ENCODE results near the gene SPECC1L.

SPECC1L gene

DNA sequence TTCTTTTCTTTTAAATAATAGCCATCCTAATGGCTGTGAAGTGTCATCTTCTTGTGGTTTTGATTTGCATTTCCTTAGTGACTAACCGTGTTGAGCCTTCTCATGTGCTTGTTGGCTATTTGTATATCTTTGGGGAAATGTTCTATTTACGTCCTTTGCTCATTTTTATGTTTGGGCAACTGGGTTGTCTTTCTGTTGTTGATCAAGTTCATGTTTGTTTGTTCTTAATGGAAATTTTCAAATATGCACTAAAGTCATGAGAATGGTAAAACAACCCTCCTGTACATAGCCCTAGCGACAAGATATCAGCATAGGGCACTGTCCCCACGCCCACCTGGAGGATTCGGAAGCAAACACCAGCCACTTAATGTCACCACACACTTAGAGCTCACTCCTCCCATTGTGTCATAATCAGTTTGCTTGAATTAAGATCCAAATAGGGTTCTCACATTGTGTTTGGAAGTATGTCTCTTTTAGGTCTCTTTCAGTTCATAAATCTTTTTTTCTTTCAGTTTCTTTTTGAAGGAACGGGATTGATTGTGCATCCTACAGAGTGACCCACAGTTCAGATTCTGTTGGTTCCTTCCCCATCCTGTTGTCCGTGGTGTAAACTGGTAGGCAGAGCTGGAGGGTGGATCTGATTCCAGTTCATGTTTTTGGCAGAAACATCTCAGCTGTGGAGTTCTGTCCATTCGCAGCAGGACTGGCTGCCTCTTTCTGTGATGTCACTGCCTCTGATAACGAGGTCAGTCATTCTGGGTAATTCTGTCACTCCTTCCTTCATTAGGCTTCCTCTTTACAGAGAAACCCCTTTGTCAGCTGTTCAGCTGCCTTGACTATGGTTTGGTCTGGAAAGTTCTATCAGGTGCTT is 130.3 kb downstream of the SPECC1L start:
- peaks cover 63% of the 10 kb centered on the region for H3K4me1 Mint-ChIP-seq

DNA sequence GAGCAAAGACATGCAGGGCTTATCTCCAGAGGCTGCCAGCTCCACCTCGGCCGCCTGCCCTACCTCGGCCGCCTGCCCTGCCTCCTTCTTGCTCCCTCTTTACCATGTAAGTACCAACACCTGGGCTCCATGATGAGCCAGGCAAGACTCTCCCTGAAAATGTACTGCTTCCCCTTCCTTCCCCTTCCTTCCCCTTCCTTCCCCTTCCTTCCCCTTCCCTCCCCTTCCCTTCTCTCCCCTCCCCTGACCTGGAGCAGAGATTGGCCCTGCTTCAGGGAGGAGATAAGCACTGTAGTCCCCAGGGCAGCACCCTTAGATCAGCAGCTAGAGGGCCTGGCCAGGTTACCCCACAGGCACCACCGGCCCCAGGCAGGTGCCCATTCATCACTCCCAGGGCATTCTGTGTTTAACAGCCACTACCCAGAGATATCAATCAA is 131.3 kb downstream of the SPECC1L start:
- Mint-ChIP-seq H3K4me1 (peaks cover 73% of the 10 kb centered on the region), H3K9me3 (no peaks in the 10 kb centered on the region), H3K27ac (peak overlapping the region in 1 of 2 donors; percentile 68), H3K4me3 (no peak overlapping the region), H3K27me3 (no peaks in the 10 kb centered on the region)
- ATAC-seq (peak; percentile 60), DNase-seq (no peak)

More for the DNA sequence above, 130.3 kb downstream of the SPECC1L start:
- H3K9me3 Mint-ChIP-seq = no peaks in the 10 kb centered on the region
- DNase-seq (no peak), ATAC-seq (no peak)
- H3K27ac Mint-ChIP-seq = peak overlapping the region in 1 of 2 donors; percentile 64
- peak overlapping the region in 1 of 2 donors; percentile 7 for H3K4me3 Mint-ChIP-seq
- no peaks in the 10 kb centered on the region for H3K27me3 Mint-ChIP-seq

DNA sequence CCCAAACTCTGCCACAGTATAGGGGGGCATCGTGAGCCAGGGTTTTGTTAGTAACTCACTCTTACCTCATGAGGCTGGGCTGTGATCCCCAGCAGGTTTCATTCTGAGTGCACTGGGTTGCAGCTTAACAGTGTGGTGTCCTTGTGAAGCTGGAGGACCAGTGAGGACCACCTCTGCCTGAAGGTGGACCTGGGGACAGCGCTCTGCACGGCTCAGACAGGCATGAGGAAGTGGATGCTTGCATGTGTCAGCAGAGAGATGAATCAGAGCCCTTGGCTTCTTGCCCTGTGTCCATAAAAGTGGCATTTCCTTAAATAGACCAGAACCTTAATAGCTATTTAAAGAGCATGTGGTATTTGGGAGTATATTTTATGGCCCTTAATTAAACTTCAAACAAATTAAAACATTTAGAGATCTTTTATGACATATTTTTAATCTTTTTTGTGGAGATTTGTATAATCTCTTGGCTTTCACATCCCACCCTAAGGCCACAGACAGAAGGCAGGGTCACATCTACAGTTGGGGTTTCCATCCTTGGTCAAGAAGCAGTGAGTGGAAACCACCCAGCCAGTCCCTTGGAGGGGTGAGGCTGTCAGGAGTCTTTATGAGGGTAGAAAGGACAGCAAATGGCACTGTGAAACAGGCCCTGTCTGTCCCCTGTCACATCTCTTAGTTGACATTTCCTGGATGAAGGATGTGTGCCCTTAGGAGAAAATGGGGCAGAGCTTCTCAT is 132.0 kb downstream of the SPECC1L start:
- Mint-ChIP-seq H3K27ac (peak overlapping the region in 1 of 2 donors; percentile 68), H3K9me3 (no peaks in the 10 kb centered on the region), H3K4me1 (peaks cover 80% of the 10 kb centered on the region), H3K27me3 (no peaks in the 10 kb centered on the region), H3K4me3 (peak overlapping the region; percentile 14 to 30)
- DNase-seq (peak in 1 of 2 donors; percentile 54), ATAC-seq (peak; percentile 90)

DNA sequence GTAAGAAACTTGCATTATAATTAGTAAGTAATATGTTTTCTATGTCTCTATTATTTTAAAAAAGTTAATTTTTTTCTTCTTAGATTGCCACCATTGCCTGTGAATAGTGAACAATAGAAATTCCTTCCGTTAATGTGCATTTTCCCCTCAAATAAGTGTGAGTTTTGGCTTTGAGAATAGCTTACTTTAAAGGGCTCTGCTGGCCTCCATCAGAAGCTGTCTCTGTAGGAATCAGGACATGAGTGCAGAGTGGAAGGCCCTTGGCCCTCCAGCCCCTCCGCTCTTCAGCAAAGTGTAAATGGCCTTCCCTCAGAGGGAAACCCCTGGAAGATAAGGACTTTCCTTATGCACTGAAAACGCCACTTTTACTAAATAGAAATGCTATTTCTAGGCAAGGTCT is 132.7 kb downstream of the SPECC1L start:
- peak overlapping the region in 1 of 2 donors; percentile 89 for H3K27ac Mint-ChIP-seq
- ATAC-seq (no peak), DNase-seq (no peak)
- H3K27me3 Mint-ChIP-seq = no peaks in the 10 kb centered on the region
- H3K4me1 Mint-ChIP-seq = peaks cover 80% of the 10 kb centered on the region
- no peaks in the 10 kb centered on the region for H3K9me3 Mint-ChIP-seq
- no peak overlapping the region for H3K4me3 Mint-ChIP-seq

DNA sequence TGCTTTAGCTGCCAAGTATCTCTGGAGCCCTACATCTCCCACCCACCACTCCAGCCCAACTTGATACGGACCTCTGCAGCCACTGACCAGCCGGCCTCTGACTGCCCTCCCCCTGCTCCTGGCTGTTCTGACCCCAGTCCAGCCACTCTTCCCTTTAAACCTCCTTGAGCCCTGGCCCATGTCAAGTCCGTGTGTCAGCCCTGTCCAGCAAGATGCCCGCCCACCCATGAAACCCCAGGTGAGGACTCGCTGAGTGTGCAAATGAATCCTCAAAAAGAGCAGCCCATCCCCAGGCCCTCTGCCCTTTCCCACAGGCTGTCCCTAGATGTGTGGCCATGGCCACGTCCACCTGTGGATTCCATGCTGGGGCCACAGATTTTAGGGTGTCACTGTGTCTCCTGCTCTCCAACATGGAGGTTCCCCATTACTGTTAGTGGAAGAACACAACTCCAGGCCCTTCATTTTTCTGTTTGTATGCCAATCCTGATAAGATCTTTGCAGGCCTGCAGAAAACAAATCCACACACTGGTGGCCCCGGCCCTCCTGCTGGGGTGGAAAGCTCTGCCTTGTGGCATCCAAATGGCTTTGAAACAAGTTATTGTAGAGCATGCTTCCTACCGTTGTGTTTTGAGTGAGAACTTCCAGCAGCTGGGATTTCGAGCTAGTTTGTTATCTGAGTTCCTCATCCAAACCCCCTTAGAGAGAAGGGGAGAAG is 134.1 kb downstream of the SPECC1L start:
- no peak for ATAC-seq
- H3K27me3 Mint-ChIP-seq = no peaks in the 10 kb centered on the region
- peaks cover 92% of the 10 kb centered on the region for H3K4me1 Mint-ChIP-seq
- H3K9me3 Mint-ChIP-seq = no peaks in the 10 kb centered on the region
- H3K27ac Mint-ChIP-seq = no peak overlapping the region
- no peak for DNase-seq
- H3K4me3 Mint-ChIP-seq = no peak overlapping the region

DNA sequence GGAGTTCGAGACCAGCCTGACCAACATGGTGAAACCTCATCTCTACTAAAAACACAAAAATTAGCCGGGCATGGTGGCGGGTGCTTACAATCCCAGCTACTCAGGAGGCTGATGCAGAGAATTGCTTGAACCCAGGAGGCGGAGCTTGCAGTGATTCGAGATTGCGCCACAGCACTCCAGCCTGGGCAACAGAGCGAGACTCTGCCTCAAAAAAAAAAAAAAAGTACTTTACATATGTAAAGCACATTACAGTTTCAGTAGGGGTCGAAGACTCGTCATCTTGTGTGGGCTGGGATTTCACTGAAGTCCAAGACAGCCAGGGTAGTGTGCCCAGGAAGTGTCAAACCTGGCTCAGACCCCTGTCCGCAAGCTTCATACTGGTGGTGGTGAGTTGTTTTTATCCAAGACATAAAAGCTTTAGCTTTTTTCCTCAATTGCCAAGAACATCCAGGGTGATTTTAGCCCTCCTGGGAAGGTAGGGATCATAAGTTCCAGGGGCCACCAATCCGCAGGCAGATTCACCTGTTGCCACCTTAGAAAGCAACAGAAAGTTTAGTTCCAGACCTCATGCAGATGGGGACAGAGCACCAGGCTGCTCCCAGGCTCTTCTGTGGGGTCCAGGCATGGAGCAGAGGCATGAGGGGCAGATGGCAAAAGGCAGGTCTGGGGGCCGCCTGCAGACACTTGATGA is 135.1 kb downstream of the SPECC1L start:
- peaks cover 93% of the 10 kb centered on the region for H3K4me1 Mint-ChIP-seq

DNA sequence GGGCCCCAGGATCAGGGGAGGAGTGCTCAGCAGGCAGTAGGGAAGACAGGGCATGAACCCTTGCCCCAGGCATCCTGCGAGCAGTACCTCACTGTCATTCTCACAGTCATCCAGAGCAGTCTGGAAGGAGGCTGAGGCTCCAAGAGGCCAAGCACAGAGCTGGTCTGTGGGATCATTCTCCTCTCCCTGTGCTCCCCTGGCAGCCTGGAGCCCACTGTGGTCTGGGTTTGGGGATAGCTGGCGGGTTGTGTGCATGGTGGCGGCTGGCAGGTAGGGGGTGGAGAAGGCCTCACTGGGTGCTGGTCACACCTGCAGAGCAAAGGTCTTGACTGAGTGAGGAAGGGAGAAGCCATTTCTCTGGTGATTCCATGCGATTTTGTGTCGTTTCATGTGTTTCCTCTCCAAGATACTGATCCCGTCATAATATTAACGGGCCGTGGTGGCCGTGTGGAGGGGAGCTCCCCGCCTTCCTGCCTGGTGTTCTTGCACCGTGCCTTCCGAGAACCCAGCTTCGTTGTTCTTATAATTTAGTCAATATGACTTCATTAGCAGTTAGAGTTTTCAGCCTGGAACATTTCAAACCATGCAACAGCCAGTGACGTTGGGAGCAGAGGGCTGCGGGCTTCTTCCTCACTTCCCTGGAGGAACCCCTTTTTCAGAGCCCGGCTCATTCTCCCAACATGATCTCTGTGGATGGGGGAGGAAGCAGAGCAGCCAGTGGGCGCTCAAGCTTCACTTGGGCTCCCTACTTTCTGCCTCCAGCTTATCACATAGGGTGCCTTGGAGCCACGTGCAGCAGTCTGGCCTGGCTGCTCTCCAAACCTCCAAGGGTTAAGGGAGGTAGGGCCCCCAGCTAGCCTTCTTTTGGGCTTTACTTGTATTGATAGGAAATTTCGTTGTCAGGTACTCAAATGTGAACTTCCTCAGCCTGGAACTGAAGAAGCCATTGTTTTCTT is 136.0 kb downstream of the SPECC1L start:
- ATAC-seq = no peak
- peaks cover 88% of the 10 kb centered on the region for H3K4me1 Mint-ChIP-seq
- H3K27me3 Mint-ChIP-seq = no peaks in the 10 kb centered on the region
- H3K4me3 Mint-ChIP-seq = peak overlapping the region; percentile 20 to 69
- H3K27ac Mint-ChIP-seq = peak overlapping the region in 1 of 2 donors; percentile 36
- H3K9me3 Mint-ChIP-seq = no peaks in the 10 kb centered on the region
- DNase-seq = no peak

More for the DNA sequence above, 135.1 kb downstream of the SPECC1L start:
- Mint-ChIP-seq H3K4me3 (no peak overlapping the region), H3K27ac (peak overlapping the region in 1 of 2 donors; percentile 74), H3K27me3 (no peaks in the 10 kb centered on the region), H3K9me3 (no peaks in the 10 kb centered on the region)
- ATAC-seq (no peak), DNase-seq (no peak)

DNA sequence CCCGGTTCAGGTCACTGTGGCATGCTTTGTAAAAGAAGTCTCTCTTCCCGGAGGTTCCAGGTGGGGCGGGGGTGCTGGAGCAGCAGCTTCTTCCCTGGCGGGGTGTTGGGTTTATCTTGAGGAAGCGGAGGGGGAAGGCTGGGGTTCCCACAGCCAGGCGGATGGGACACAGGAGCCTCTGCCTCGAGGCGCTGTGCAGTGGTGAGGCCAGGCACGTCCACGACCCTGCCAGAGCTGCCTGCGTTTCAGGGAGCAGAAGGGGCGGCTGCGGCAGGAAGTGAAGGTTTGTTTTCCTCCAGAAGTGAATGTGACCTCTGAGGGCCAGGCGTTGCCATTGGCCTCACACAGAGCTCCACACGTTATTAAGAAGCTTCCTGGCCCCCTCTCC is 136.6 kb downstream of the SPECC1L start:
- Mint-ChIP-seq H3K9me3 (no peaks in the 10 kb centered on the region), H3K4me1 (peaks cover 81% of the 10 kb centered on the region), H3K27me3 (no peaks in the 10 kb centered on the region), H3K4me3 (peak overlapping the region; percentile 20 to 69), H3K27ac (peak overlapping the region; percentile 21 to 72)
- no peak for ATAC-seq
- no peak for DNase-seq

DNA sequence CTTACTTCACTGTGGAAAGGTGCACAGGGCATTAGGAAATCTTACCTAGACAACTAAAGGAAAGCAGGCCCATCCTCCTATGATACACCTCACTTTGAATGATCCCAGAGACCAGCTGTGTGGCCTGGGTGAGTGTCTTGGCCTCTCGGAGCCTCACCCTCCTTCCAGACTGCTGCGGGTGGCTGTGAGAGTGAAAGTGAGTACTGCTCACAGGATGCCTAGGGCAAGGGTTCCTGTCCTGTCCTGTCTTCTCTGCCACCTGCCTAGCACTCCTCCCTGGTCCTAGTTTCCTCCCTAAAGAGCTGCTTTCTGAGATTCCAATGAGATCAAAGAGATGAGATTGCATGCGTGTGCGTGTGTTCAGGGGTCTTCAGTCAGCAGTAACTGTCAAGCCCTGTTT is 137.3 kb downstream of the SPECC1L start:
- DNase-seq = no peak
- H3K9me3 Mint-ChIP-seq = no peaks in the 10 kb centered on the region
- no peaks in the 10 kb centered on the region for H3K27me3 Mint-ChIP-seq
- ATAC-seq = no peak
- H3K4me3 Mint-ChIP-seq = peak overlapping the region in 1 of 2 donors; percentile 21
- H3K27ac Mint-ChIP-seq = peak overlapping the region in 1 of 2 donors; percentile 28
- H3K4me1 Mint-ChIP-seq = peaks cover 75% of the 10 kb centered on the region

DNA sequence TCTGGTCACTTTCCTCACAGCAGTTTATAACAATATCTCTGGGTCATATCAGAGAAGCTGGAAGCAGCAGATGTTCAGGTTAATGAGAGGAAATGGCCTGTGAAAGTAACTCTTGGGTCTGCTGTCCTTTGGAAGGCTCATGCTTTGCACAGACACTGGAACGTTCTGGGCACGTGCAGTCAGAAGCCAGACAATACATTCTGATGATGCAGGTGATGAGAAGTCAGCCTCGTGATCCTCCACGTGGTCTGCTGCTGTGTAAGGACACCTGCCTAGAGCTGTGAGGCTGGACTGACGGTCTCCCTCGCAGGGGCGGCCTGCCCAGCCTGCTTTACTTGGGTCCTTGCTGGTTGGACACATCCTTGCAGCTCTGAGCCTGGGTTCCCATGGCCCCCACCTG is 138.0 kb downstream of the SPECC1L start:
- peaks cover 67% of the 10 kb centered on the region for H3K4me1 Mint-ChIP-seq
- no peak overlapping the region for H3K4me3 Mint-ChIP-seq
- no peak for DNase-seq
- no peak overlapping the region for H3K27ac Mint-ChIP-seq
- no peak for ATAC-seq
- no peaks in the 10 kb centered on the region for H3K27me3 Mint-ChIP-seq
- H3K9me3 Mint-ChIP-seq = no peaks in the 10 kb centered on the region

DNA sequence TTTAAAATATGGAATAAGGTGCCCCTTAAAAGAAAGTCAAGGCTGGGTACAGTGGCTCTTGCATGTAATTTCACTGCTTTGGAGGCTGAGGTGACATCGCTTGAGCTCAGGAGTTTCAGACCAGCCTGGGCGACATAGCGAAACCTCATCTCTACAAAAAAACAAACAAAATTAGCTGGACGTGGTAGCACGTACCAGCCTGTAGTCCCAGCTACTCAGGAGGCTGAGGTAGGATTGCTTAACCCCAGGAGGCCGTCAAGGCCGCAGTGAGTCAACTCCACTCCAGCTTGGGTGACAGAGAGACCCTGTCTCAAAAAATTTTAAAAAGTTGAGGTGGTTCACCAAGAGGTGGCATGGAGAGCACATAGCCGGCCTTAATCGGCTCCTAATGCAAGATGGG is 139.1 kb downstream of the SPECC1L start:
- H3K4me1 Mint-ChIP-seq = peaks cover 60% of the 10 kb centered on the region
- no peak for ATAC-seq
- peak overlapping the region in 1 of 2 donors; percentile 77 for H3K4me3 Mint-ChIP-seq

DNA sequence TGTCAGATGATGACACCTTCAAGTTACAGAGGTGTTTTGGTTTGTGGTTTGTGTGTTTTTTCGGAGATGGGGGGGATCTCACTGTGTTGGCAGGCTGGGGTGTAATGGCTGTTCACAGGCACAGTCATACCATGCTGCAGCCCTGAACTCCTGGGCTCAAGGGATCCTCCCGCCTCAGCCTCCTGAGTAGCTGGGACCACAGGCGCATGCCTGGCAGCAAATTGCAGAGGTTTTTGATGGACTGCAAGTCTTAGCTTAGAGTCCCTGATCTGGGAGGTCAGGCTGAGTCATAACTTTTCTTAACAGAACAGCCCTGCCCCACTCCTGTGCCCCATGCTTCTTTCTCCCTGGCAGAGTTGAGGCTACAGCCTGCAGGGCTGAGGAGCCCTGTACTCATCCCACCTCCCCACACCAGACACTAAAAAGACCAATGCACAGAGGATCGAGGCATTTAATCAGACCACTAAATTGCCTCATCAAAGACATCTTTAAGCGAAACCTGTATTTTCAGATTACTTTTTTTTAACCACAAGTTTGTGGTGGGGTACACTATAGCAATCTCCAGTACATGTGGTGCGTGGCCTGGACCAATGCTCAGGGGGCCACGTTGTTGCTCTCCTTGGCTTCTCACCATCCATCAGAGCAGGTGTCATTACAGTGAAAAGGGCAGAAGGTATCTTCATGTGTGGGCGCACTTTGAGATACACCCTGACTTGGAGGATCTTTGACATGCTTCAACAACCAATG is 139.7 kb downstream of the SPECC1L start:
- Mint-ChIP-seq H3K4me3 (peak overlapping the region; percentile 10 to 77), H3K4me1 (peaks cover 55% of the 10 kb centered on the region), H3K27ac (peak overlapping the region; percentile 27 to 96), H3K27me3 (no peaks in the 10 kb centered on the region), H3K9me3 (no peaks in the 10 kb centered on the region)
- peak; percentile 84 for ATAC-seq
- peak; percentile 37 to 64 for DNase-seq

More for the DNA sequence above, 139.1 kb downstream of the SPECC1L start:
- DNase-seq = no peak
- Mint-ChIP-seq H3K9me3 (no peaks in the 10 kb centered on the region), H3K27me3 (no peaks in the 10 kb centered on the region), H3K27ac (peak overlapping the region in 1 of 2 donors; percentile 96)

DNA sequence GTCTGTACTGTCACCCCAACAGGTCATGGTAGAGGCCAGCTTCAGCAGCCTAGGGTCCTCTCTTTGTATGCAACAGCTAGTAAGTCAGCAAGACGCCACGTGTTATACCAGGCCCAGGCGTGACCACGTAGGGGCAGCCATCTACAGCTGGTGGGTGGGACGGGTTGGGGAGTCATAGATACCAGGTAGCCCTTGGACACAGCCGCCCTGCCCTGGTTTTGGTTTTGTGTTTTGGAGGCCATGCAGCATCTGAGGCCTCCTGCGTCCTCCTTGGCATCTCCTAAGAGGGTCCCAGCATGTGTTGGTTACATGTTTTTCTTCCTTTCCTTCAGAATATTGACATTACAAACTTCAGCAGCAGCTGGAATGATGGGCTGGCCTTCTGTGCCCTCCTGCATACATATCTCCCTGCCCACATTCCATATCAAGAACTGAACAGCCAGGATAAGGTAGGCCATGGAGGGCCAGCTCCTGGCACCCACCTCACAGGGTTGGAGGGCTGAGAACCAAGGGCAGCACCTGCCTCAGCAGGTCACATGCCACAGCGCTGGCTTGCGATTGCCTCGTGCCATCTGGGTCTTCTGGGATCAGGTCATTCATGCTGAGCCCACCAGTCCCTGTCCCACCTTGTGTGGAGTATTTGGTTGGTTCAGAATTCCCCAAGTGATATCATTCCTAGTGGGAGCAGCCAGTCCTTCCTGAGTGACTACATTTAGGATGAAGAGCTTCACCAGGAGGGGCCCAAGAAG is 140.8 kb downstream of the SPECC1L start:
- H3K27ac Mint-ChIP-seq = peak overlapping the region in 1 of 2 donors; percentile 76
- H3K4me3 Mint-ChIP-seq = no peak overlapping the region
- H3K27me3 Mint-ChIP-seq = no peaks in the 10 kb centered on the region
- DNase-seq (no peak), ATAC-seq (no peak)
- H3K9me3 Mint-ChIP-seq = no peaks in the 10 kb centered on the region
- H3K4me1 Mint-ChIP-seq = peaks cover 46% of the 10 kb centered on the region
